CD4-positive, alpha-beta T cell treated with Interleukin-4 for 1 hour (primary cell): Measurements from ENCODE around the gene PRSS21.
A peak's percentile ranks its signal among the peaks of the same experiment; 100 is the strongest.

Experiments
- DNase-seq, 2 donors: peaks; one replicate each; pipeline ENCODE4 v3.0.0-alpha.2; 2020 to 2022

PRSS21 gene, protein sequence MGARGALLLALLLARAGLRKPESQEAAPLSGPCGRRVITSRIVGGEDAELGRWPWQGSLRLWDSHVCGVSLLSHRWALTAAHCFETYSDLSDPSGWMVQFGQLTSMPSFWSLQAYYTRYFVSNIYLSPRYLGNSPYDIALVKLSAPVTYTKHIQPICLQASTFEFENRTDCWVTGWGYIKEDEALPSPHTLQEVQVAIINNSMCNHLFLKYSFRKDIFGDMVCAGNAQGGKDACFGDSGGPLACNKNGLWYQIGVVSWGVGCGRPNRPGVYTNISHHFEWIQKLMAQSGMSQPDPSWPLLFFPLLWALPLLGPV

GRCh38 chr16:2816751-2817339 lies at the start of gene PRSS21:
Gene PRSS21, plus strand, starts transcription at chr16:2817237. Its CDS starts 32 bp downstream, at chr16:2817269.
- DNase-seq = peak; percentile 35 to 47

DNA sequence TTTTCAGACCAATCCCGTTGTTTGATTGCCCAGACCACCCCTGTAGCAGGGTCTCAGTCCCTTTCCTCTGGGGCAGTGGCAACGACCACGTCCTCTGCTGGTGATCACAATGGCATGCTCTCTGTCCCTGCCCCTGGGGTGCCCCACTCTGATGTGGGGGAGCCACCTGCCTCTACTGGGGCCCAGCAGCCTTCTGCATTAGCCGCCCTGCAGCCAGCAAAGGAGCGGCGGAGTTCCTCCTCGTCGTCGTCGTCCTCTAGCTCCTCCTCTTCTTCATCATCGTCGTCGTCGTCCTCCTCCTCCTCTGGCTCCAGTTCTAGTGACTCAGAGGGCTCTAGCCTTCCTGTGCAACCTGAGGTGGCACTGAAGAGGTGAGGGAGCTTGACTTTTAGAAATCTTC lies 49.1 kb upstream of the PRSS21 start:
- DNase-seq = no peak

DNA sequence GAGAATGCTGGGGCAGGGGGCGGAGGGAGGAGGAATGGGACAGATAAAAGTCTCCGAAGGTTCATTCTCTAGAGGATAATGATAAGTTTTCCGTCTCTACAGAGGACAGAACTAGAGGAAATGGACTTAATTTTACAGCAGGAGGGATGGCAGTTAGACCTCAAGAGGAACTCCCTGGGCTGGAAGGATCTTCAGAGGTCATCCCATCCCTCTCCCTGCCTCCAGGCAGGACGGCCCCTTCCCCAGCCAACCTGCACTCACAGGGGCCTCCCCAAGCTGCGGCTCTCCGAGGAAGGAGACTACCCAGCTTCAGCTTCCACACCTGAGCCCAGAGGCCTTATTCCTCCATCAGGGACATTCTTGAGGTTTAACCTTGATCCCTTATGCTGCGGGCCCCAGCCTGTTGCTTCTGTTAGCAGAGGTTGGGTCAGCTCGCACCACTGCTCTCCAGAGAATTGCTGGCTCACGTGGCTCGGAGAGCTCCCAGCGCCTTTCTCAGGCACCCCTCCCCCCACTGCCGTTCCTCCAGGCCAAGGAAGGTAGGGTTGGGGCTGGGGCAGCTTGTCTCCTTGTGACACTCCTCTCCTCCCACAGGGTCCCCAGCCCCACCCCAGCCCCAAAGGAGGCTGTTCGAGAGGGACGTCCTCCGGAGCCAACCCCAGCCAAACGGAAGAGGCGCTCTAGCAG lies 48.5 kb upstream of the PRSS21 start:
- DNase-seq = no peak

DNA sequence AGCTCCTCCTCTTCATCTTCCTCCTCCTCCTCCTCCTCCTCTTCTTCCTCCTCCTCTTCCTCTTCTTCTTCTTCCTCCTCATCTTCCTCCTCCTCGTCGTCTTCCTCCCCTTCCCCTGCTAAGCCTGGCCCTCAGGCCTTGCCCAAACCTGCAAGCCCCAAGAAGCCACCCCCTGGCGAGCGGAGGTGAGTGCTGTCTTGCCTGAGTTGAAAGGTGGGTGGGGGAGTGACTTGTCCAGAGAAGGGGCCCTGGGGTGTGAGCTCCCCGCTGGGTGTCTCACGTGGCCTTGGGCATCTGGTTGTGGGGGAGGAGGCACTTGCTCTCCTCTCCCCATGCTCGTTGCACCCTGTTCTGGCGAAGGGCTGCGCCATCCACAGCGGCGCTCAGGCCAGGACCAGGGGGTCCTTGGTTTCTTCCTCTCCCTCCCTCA lies 47.9 kb upstream of the PRSS21 start:
- DNase-seq = no peak

- no peak for DNase-seq
These were observed 47.4 kb upstream of the PRSS21 start for GRCh38 chr16:2769675-2770056.

DNA sequence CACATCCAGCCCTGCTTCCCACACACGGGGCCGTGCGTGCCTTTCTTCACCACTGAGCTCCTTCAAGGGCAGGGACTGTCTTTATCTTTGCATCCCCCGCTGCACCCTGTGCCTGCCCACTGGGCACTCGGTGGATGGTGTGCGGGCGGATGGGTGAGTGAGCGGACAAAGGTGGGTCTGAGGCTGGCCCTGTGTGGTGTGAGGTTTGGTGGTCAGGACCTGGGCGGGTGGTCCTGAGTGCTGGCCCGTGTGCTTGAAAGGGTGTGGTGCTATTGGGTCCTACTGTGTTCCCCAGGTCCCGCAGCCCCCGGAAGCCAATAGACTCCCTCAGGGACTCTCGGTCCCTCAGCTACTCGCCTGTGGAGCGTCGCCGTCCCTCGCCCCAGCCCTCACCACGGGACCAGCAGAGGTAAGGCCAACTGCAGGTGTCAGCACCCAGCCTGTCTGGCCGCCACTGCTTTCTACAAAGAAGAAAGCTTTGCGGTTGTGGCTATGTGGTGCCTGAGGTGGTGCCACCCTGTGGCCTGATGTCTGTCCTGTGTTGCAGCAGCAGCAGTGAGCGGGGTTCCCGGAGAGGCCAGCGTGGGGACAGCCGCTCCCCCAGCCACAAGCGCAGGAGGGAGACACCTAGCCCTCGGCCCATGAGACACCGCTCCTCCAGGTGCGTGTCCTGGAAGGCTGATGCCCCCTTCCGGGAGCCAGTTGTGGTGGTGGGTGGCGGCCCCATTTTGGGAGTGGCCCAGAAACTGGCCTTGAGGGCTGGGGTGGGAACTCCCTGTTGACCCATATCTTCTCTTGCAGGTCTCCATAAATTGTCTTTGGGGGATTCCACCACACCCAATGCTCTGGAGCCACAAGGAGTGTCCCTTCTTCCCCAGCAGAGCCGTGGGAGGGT lies 46.7 kb upstream of the PRSS21 start:
- no peak for DNase-seq

DNA sequence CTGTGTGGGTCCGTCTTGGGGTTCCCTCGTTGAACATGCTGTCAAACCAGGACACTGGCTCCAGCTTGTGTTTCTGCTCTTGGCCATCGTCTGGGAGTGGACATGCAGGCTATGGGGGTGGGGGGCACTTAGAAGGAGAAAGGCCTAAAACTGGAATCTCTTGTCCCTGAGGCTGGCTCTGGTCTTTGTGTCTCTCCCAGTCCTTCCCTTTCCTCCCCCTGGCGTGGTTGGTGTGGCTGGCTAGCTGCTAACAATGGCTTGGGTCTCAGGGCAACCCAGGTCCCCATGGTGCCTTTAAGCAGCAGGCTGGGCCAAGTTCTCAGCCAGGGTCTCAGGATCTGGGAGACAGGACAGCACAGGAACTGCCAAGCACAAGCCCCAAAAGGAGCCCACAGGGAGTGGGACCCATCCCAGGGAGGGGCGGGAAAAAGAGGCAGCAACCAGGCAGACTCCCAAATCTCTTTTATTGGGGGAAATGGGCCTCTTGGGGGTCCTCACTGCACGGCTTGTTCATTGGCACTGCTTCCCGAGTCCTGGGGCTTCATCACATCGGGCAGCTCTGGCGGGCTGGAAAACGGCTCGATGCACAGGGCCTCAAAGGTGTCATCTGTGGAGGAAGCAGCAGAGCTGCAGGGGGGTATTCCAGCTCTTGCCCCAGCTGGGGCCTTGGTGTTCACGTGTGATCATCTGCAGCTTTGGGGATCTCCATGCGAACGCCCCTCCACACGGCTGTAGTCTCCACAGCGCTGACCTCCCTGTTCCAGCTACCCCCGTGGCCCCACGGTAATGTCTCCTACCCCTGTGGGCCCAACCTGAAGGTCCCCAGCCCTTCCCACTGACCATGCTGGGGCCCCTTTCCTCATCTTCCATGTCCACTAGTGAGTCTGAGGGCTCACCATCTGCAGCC lies 45.3 kb upstream of the PRSS21 start:
- no peak for DNase-seq

- no peak for DNase-seq
These were observed 43.7 kb upstream of the PRSS21 start for GRCh38 chr16:2773188-2773968.

- no peak for DNase-seq
These were observed 42.7 kb upstream of the PRSS21 start for GRCh38 chr16:2774161-2774891.

- DNase-seq = no peak
These were observed 41.8 kb upstream of the PRSS21 start for GRCh38 chr16:2775131-2775716.

DNA sequence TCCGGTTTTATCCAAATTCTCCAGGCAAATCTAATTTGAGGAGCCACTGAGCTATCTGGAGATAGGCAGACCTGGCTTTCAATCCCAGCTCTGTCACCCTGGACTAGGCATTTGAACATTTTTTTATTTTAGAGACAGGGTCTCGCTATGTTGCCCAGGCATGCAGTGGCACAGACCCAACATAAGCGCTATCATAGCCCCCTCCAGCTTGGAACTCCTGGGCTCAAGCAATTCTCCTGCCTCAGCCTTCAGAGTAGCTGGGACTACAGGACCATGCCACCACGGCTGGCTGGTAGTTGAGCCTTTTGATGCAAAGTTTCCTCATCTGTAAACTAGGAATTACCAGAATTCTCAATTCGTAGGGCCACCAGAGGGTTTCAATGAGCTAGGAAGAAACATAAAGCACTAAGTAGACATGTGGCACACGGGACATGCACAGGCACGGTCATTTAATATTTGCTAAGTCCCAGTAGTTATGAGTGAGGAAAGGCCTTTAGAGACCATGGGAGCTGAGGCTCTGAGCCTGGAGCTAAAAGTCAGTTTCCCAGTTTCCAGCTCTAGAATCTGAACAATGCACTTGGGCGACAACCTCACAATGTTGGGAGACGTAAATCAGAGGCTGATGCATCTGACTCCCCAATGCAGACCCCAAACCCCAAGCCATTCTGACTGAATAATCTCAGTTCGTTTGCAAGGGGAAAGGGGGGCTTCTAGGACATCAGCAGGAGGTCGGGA lies 41.1 kb upstream of the PRSS21 start:
- DNase-seq = no peak

- no peak for DNase-seq
These were observed 40.4 kb upstream of the PRSS21 start for GRCh38 chr16:2776500-2777139.

DNA sequence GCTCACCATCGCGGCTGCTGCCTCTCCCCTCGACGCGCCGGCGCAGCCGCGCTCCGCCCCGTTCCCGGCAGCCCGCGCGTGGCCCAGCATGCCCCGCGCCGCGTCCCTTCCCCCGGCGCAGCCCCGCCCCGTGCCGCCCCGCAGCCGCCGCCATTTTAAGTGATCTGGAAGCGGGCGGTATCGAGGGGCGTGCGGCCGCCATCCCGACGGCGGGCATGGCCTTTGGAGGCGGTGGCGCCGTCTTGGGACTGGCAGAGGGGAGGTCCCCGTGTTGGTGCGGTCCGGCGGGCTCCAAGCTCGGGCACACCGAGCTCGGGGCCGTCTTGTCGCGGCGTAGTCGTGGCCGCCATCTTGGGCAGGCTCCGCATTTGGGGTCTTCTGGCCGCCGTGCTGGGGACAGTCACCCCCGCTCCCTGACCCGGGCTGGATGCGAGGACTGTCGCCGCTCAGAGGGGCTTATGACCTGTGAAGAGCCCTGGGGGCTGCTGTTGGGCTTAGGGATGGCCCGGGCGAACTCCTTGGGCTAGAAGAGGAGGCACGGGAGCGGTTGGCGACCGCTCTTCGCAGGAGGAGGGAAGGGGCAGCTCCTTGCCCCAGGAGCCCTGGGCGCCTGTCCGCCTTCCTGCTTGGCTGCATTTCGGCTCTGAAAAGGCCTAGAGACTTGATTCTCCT lies 39.7 kb upstream of the PRSS21 start, which contains the start of gene ELOB:
Gene ELOB, minus strand, starts transcription at position 50 of the 672 bp plus-strand sequence. Its CDS starts 41 bp downstream, at position 9.
- DNase-seq = peak; percentile 89 to 90

DNA sequence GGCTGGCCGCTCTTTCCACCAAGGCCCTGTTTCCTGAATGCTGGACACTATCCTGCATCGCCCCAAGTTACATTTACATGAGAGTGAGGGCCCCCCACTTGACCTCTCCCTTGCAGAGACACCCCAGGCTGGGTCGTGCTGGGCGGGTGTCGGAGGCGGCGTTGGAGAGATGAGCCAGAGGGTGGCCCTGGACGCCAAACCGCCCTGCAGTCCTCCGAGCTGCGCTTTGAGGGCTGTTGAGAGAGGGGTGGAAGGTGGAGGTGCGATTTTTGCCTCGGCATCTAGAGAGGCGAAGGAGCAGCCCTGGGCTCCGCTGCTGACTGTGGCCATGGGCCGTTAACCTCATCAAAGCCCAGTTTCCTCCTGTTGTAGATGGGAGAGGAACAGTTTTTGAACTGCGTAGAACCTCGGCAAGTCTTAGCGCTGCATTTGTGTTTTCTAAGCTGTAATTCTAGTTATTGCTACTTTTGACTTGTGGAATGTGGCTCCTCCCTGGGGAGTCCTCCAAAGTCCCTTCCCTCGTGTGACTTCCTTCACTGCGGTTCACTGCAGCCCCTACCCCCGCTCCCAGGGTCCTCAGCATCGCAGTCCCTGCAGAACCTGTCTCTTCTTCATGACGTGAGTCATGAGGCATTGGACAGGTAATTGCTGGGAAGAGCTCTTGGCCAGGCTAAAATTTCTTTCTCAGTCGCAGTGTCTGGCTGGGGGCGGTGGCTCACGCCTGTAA lies 39.0 kb upstream of the PRSS21 start:
- DNase-seq = peak; percentile 50 to 55

DNA sequence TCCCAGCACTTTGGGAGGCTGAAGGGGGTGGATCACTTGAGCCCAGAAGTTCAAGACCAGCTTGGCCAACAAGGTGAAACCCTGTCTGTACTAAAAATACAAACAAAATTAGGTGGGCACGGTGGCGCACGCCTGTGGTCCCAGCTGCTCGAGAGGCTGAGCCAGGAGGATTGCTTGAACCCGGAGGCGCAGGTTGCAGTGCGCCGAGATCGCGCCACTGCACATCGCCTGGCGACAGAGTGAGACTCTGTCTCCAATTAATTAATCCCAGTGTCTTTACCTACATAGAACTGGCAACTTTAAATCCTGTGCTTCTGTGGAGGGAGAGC lies 38.4 kb upstream of the PRSS21 start:
- DNase-seq = no peak

DNA sequence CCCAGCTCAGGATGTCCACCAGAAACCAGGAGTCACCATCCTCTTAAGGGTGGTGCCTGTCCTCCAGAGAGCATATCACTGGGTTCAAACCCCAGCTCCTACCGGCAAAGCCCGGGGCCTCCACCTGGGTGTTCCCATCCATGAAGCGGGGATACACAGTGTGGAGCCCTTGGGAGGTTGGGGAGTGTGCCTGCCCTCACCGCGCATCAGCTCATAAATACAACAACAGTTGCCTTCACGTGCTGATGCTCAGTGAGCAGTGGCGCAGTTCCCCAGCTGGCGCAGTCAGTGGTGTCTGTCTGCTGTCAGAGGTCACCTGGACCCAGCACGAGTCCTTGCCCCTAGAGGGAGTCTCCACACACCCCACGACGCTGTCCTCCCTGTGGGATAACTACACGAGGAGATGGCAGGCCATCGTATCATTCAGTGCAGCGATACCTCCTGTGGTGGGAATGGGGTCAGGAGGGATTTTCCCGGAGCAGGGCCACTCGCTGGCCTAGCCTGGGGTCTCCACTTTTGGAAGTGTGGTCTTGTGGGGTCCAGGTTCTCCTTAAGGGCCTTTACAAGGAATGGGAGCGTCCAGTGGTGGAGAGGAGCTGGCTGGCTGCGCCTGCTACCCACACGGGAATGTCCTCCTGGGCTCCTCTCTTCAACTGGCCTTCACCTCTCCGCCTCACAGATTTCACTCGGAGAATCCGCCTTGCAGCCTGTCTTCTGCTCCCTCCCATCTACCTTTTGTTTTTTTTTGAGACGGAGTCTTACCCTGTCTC lies 37.7 kb upstream of the PRSS21 start:
- no peak for DNase-seq
